ENCODE results near the gene TRPM2.

GRCh38 chr21:44426663-44427191 lies 73.3 kb downstream of the TRPM2 start:
- no peak for TF ChIP-seq EP300 (IDR thresholded peaks at IDR 0.05)
- no peak for TF ChIP-seq CTCF (IDR thresholded peaks at IDR 0.05)
- no peak for TF ChIP-seq POLR2A (IDR thresholded peaks at IDR 0.05)

All from stomach (tissue), 4 donors.